NCI-H2029 treated with DMSO at 0.1 percent for 48 hours (cell line): ENCODE data around the gene INPP5K.
"Not testable (repeated sequence)": the region's sequence is repeated elsewhere in the genome, so short reads cannot be mapped to it uniquely, and the experiment has no call there.

Source experiments
- DNase-seq: peaks from one replicate; lab custom pipeline; 2025; lab: John Stamatoyannopoulos, UW

The INPP5K gene

DNA sequence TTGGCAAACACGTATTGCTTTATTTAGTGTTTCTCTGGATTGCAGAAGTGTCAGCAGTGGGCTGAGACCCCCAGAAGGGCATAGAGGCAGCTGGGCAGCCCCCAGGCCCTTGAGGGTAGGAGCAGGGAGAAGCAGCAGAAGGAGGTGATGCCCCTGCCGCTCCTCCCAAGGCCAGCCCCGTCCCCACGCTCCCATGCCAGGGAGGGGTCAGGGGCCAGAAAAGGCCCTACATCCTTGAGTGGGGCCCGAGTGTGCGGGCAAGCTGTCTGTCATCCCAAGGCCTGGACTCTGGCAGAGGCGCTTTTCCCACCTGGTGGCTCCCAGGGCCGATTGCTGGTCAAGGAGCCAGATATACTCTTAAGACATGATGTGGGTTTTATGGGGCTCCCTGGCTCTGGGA, 52.2 kb downstream of the INPP5K start:
- no peak for DNase-seq

DNA sequence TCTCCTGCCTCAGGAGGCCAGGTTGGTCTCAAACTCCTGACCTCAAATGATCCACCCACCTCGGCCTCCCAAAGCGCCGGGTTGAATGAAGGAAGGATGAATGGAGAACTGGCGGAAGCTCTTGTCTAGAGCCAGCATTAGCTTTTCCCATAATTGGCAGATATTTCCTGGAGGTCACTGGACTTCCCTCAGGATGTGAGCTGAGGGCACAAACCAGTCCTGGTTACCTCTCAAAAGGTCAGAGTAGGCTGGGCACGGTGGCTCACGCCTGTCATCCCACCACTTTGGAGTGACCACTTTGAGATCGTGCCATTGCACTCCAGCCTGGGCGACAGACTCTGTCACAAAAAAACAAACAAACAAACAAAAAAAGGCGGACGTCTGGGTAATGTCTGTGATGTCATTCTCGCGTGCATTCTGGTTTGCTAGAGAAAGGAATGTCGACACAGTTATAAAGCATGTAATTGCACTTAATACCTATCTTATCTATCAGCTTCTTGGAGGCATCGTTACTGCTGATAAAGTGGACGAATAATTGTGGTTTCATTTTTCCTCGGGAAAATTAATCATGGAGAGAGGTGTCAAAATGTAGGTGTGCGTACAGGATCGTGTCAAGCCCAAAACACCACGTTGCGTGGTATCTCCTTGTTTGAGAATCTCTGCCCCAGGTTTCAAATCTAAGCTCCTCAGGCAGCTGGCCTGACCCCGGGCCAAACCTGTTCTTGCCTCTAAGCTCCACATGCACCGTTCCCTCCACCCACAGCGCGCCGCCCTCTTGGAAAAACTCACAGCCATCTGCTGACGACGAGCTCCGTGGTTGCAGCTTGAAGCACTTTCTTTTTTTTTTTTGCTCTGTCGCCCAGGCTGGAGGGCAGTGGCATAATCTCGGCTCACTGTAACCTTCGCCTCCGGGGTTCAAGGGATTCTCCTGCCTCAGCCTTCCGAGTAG, 54.0 kb downstream of the INPP5K start:
- no peak for DNase-seq

DNA sequence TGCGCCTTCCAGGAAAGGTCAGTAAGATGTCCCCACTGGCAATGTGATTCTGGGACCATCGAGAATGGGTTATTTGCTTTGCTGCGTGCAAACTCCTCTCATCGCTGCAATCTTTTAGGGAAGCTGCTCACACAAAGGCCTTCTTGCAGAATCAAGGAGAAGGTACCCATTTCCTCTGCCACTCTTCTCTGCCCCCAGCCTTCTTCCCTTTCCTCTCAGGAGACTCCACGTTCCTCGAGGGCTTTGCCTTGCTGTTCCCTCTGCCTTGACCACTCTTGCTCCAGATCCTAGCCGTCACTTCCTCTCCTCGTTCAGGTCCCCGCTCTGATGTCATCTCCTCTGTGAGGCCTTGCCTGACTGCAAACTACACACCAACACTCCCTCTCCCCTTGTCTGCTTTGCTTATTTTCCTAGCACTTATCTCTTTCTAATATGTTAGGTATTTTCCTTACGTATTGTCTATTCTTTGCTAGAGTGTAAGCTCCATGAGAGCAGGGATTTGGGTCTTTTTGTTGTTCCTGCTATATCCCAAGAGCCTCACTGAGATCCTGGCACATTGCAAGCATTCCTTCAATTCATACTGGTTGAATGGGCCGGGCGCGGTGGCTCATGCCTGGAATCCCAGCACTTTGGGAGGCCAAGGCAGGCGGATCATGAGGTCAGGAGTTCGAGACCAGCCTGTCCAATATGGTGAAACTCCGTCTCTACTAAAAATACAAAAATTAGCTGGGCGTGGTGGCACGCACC, 55.0 kb downstream of the INPP5K start:
- no peak for DNase-seq

DNA sequence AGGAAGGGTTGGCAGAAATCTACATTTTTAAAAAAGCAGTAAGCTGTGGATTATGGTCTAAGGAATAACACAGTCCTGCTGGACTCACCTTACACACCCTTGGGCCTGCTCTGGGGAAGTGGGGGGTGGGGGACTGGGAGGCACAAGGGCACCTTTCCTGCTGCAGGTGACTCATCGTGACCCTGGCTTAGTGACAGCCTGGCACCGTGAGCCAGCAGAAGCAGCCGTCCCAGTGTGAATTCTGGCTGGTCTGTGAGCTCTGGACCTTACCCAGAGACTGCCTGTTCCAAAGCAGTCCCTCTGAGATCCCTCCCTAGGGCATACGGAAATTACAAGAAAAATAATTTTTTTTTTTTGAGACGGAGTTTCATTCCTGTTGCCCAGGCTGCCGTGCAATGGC, 56.2 kb downstream of the INPP5K start:
- DNase-seq = no peak

DNA sequence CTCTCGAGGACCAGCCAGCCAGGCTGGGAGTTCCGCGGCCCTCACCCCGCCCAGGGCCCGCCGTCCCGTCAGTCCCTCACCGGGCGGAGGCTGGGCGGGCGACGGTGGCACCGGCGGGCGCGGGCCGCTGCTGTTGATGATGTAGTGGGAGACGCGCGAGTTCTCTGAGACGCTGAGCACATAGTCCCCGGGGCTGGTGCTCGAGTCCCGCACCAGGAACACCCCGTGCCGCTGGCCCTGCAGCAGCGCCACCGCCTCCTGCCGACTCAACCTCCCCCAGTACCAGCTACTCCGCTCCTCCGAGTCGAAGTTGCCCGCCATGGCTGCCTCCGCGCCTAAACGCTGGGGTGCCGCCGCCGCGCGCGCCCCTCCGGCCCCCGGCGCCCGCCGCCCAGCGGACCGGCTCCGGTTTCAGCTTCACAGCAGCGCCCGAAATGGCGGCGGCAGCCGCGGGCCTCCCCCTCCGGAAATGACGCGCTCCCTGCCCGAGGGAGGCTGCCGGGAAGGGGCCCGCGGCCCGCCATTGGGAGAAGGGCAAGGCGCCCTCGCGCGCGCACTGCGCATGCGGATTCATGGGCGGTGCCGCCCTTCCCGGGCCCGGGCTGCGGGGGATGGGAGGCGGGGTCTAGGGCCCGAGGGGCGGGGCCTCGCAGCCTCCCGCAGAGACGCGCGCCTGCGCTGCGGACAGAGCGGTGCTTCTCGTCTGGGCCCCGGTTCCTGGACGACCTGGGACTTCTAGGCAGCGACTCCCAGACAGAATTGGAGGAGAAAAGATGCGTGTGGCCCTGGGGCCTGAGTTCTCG, 60.4 kb downstream of the INPP5K start, which contains the start of gene CRK:
Gene CRK, minus strand, starts transcription at position 436 of the 803 bp plus-strand sequence. Its CDS starts 115 bp downstream, at position 321.
- DNase-seq = peak; percentile 52

DNA sequence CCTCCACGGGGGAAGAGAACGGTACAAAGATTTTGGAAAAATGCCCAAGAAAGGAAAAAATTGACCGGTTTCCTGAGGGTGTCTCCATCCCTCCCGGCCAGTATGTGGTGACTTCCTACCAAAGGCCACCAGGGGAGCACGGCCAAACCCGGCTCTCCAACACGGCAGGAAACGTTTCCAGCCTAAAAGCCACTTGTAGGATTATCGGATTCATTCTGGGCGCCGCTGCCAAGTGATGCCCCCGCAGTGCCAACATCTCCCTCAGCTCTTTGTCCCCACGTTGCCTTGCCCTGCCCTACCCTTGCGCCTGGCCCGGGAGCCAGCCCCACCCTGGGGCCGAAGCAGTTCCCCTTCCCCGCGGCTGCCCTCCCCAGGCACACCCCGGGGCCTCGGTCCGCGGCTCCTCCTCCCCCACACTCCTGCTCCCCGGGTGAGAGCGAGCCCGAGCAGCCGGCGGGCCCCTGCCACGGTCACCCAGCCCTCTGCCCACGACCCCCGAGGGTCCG, 61.1 kb downstream of the INPP5K start:
- peak; percentile 6 for DNase-seq

DNA sequence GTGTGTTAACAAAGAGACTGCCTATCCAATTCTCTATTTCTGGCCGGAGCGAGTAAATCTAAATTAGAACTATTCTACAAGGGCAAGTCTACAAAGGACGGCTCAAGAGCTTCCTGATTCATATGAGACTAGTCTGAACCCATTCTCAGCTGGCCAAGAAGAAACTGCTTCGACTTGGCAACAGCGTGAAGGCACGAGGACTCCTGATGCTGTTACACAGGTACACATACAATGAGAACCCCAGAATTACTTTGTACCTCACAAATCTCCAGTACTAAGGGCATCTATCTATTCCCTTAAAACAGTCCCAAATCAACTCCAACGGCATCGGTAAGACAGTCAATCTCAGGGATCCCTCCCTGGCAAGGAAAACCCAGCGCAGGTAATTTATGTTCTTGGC, 61.9 kb downstream of the INPP5K start:
- DNase-seq = no peak

DNA sequence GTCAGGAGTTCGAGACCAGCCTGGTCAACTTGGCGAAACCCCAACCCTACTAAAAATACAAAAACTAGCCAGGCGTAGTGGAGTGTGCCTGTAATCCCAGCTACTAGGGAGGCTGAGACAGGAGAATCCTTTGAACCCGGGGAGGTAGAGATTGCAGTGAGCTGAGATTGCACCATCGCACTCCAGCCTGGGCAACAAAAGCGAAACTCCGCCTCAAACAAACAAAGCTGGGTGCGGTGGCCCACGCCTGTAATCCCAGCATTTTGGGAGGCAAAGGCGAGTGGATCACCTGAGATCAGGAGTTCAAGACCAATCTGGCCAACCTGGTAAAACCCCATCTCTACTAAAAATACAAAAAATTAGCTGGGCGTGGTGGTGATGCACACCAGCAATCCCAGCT, 62.7 kb downstream of the INPP5K start:
- DNase-seq = not testable (repeated sequence)

DNA sequence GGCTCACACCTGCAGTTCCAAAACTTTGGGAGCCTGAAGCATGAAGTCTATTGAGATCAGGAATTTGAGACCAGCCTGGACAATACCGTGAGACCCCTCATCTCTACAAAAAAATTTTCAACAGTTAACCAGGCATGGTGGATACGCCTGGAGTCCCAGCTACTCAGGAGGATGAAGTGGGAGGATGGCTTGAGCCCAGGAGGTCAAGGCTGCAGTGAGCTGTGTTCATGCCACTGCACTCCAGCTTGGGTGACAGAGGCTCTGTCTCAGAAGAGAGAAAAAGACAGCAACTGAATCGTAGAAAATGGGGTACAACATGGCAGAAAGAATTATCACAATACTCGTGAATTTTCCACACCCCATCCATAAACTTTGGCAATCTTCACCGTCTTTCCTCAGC, 63.6 kb downstream of the INPP5K start:
- DNase-seq = no peak

DNA sequence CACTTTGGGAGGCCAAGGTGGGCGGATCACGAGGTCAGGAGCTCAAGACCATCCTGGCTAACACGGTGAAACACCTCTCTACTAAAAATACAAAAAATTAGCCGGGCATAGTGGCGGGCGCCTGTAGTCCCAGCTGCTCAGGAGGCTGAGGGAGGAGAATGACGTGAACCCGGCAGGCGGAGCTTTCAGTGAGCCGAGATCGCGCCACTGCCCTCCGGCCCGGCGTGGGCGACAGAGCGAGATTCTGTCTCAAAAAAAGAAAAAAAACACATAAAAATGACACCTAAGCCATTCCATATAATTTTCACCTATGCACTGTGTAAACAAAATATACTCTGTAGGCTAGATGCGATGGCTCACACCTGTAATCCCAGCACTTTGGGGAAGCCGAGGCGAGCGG, 66.2 kb downstream of the INPP5K start:
- DNase-seq = not testable (repeated sequence)

DNA sequence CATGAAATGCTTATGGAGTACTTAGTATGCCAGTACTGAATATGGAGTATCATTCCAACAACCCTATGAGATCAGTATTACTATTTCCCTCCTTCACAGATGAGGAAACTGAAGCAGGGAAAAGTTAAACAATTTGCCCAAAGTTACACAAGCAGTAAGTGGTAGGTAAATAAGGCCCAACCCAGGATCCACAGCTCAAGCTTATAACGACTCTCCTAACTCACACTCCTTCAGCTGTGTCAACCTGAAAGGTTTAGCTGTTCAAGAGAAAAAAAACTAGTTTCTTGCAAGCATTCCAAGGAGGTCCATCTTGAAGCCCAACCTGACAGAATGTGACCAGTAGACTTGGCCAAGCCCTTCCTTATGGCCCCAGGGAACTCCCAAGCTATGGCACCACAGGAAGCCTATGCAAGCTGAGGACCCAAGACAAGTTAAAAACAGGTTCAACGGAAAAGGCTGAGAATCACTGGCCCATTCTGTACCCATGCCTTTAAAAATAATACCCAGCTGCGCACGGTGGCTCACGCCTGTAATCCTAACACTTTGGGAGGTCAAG, 66.9 kb downstream of the INPP5K start:
- no peak for DNase-seq

DNA sequence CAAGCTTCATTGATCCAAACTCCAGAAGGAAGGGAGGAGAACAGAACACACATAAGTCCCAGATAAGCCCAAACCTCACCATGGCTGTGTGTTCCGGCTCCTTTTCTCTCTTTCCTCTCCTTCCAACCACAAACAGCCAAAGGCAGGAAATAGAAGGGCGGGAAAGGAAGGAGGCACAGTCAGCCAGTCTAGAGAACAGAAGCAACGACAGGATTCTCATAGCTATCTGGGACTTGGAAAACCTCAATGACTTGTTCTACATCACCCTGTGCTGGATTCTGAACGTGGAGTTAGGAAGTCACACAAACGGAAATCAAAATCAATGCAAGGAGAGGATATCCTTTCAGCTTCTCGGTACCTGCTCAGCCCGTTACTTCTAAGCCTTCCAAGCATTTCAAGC, 69.4 kb downstream of the INPP5K start:
- no peak for DNase-seq

DNA sequence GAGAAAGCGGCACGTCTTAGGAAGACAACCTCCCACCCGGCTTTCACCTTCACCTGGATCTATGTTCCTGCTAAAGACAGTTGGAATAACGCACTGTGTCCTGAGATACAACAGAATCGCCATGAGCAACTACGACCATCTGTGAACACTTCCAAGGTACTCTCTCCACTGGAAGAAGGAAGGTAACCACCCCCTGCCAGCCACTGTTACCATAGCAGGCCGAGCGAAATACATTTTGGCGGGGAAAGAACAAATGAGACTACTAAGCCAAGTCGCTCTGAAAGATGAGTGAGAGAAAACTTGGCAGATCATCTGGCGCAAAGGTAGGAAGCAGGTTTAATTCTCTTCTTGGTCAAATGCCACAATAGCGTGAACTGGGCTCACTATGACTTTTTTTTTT, 70.2 kb downstream of the INPP5K start:
- no peak for DNase-seq

DNA sequence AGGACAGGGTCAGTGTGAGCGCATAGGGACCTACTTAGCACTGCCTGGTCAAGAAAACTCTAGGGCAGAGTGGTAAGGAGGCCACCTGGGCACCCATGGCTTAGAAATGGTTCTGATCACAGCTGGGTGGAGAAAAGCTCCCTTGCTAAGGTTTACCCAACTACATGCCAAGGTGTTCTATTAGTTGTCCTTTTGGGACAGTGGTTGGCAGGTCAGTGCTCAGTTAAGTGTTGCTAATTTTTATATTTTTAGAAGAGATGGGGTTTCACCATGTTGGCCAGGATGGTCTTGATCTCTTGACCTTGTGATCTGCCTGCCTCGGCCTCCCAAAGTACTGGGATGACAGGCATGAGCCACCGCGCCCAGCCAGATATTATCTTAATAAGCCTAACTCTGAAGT, 70.7 kb downstream of the INPP5K start:
- not testable (repeated sequence) for DNase-seq
